Skeletal muscle satellite cell (primary cell): Measurements from ENCODE around the gene ZNF318.
"Not testable (repeated sequence)": the region's sequence is repeated elsewhere in the genome, so short reads cannot be mapped to it uniquely, and the experiment has no call there.

Experiments
- H3K27me3 ChIP-seq: 2 replicates; pipeline ENCODE4 v1.7.0; 2013; ENCODE audit warnings: low read length; ENCODE audit not compliant: control insufficient read depth, insufficient read depth
- H3K36me3 ChIP-seq: 2 replicates; pipeline ENCODE4 v1.7.0; 2013; ENCODE audit warnings: mild to moderate bottlenecking, control low read depth, low read length; ENCODE audit not compliant: insufficient read depth
- H3K4me1 ChIP-seq: 2 replicates; pipeline ENCODE4 v1.7.0; 2013; ENCODE audit warnings: low read length; ENCODE audit not compliant: control insufficient read depth, insufficient read depth
- H3K4me2 ChIP-seq: 2 replicates; pipeline ENCODE4 v1.7.0; 2013; ENCODE audit warnings: mild to moderate bottlenecking, low read length
- H3K4me3 ChIP-seq: 2 replicates; pipeline ENCODE4 v1.7.0; 2013; ENCODE audit warnings: low read length
- H3K9ac ChIP-seq: 2 replicates; pipeline ENCODE4 v1.7.0; 2013; ENCODE audit warnings: mild to moderate bottlenecking, low read depth, low read length, moderate library complexity
- H3K9me3 ChIP-seq: replicated peaks from 2 replicates; pipeline ENCODE4 v1.7.0; 2013; ENCODE audit warnings: mild to moderate bottlenecking, control low read depth, low read length

ZNF318 gene

GRCh38 chr6:43359831-43360230 lies 9.6 kb downstream of the ZNF318 start:
- H3K27me3 ChIP-seq: no peaks in the 10 kb centered on the region
- H3K4me3 ChIP-seq: no peak overlapping the region
- no peak overlapping the region for H3K4me2 ChIP-seq
- H3K36me3 ChIP-seq: peaks cover 48% of the 10 kb centered on the region
- no peak overlapping the region for H3K9ac ChIP-seq
- H3K4me1 ChIP-seq: peaks cover 7% of the 10 kb centered on the region
- H3K9me3 ChIP-seq: no peaks in the 10 kb centered on the region

GRCh38 chr6:43359381-43359780 lies 10.1 kb downstream of the ZNF318 start:
- H3K4me3 ChIP-seq: no peak overlapping the region
- H3K36me3 ChIP-seq: peaks cover 49% of the 10 kb centered on the region
- H3K4me1 ChIP-seq: peaks cover 7% of the 10 kb centered on the region
- H3K9me3 ChIP-seq: no peaks in the 10 kb centered on the region
- no peak overlapping the region for H3K9ac ChIP-seq
- H3K4me2 ChIP-seq: no peak overlapping the region
- no peaks in the 10 kb centered on the region for H3K27me3 ChIP-seq

- Histone ChIP-seq H3K4me3 (no peak overlapping the region), H3K36me3 (peaks cover 46% of the 10 kb centered on the region), H3K4me2 (no peak overlapping the region), H3K27me3 (no peaks in the 10 kb centered on the region), H3K9me3 (no peaks in the 10 kb centered on the region), H3K9ac (no peak overlapping the region), H3K4me1 (peaks cover 7% of the 10 kb centered on the region)
These were observed 13.4 kb downstream of the ZNF318 start for GRCh38 chr6:43355862-43356590.

- H3K36me3 ChIP-seq: peaks cover 54% of the 10 kb centered on the region
- H3K9me3 ChIP-seq, H3K4me3 ChIP-seq, H3K27me3 ChIP-seq, H3K4me2 ChIP-seq, H3K9ac ChIP-seq, H3K4me1 ChIP-seq: not testable (repeated sequence)
These were observed 17.5 kb downstream of the ZNF318 start for GRCh38 chr6:43351951-43352350.

DNA sequence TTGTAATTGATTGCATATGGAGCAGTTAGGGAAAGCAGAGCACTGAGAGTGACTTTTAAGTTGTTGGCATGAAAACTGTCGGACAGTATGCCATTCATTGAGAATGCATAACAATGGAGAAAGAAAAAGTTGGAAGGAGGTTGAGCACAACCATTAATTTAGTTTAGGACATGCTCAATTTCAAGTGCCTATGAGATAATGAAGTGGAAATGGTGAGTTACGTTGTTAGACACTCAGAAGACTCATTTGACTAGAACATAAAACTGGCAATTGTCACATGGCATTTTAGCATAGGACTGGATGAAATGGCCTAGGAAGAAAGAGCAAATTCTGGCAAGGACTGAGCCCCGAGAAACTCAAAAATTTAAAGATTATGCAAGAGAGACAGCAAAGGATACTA lies 22.0 kb downstream of the ZNF318 start:
- H3K4me3 ChIP-seq: no peak overlapping the region
- H3K9ac ChIP-seq: no peak overlapping the region
- no peaks in the 10 kb centered on the region for H3K4me1 ChIP-seq
- H3K9me3 ChIP-seq: no peaks in the 10 kb centered on the region
- no peak overlapping the region for H3K4me2 ChIP-seq
- no peaks in the 10 kb centered on the region for H3K27me3 ChIP-seq
- H3K36me3 ChIP-seq: peaks cover 46% of the 10 kb centered on the region

- Histone ChIP-seq H3K9me3 (no peaks in the 10 kb centered on the region), H3K4me2 (no peak overlapping the region), H3K4me3 (no peak overlapping the region), H3K36me3 (peaks cover 46% of the 10 kb centered on the region), H3K4me1 (no peaks in the 10 kb centered on the region), H3K27me3 (no peaks in the 10 kb centered on the region), H3K9ac (no peak overlapping the region)
These were observed 22.4 kb downstream of the ZNF318 start for GRCh38 chr6:43347021-43347420.

- not testable (repeated sequence) for H3K27me3 ChIP-seq, H3K4me3 ChIP-seq, H3K4me1 ChIP-seq, H3K4me2 ChIP-seq, H3K9me3 ChIP-seq, H3K9ac ChIP-seq
- peaks cover 51% of the 10 kb centered on the region for H3K36me3 ChIP-seq
These were observed 23.2 kb downstream of the ZNF318 start for GRCh38 chr6:43346243-43346642.

- H3K4me3 ChIP-seq: no peak overlapping the region
- no peaks in the 10 kb centered on the region for H3K9me3 ChIP-seq
- no peaks in the 10 kb centered on the region for H3K27me3 ChIP-seq
- no peak overlapping the region for H3K4me2 ChIP-seq
- H3K9ac ChIP-seq: no peak overlapping the region
- H3K36me3 ChIP-seq: peaks cover 62% of the 10 kb centered on the region
- H3K4me1 ChIP-seq: no peaks in the 10 kb centered on the region
These were observed 30.3 kb downstream of the ZNF318 start for GRCh38 chr6:43339168-43339567.

GRCh38 chr6:43338243-43338642 lies 31.2 kb downstream of the ZNF318 start:
- H3K4me3 ChIP-seq: no peak overlapping the region
- no peaks in the 10 kb centered on the region for H3K4me1 ChIP-seq
- peaks cover 58% of the 10 kb centered on the region for H3K36me3 ChIP-seq
- H3K27me3 ChIP-seq: no peaks in the 10 kb centered on the region
- no peak overlapping the region for H3K4me2 ChIP-seq
- H3K9me3 ChIP-seq: no peaks in the 10 kb centered on the region
- no peak overlapping the region for H3K9ac ChIP-seq

GRCh38 chr6:43336382-43336781 lies 33.1 kb downstream of the ZNF318 start:
- Histone ChIP-seq H3K36me3 (peaks cover 43% of the 10 kb centered on the region), H3K27me3 (no peaks in the 10 kb centered on the region), H3K4me1 (no peaks in the 10 kb centered on the region), H3K9ac (no peak overlapping the region), H3K9me3 (no peaks in the 10 kb centered on the region), H3K4me2 (no peak overlapping the region), H3K4me3 (no peak overlapping the region)

- H3K9ac ChIP-seq: no peak overlapping the region
- H3K4me3 ChIP-seq: no peak overlapping the region
- H3K4me2 ChIP-seq: no peak overlapping the region
- peaks cover 34% of the 10 kb centered on the region for H3K36me3 ChIP-seq
- no peaks in the 10 kb centered on the region for H3K4me1 ChIP-seq
- H3K9me3 ChIP-seq: no peaks in the 10 kb centered on the region
- no peaks in the 10 kb centered on the region for H3K27me3 ChIP-seq
These were observed 34.0 kb downstream of the ZNF318 start for GRCh38 chr6:43335469-43335868.

DNA sequence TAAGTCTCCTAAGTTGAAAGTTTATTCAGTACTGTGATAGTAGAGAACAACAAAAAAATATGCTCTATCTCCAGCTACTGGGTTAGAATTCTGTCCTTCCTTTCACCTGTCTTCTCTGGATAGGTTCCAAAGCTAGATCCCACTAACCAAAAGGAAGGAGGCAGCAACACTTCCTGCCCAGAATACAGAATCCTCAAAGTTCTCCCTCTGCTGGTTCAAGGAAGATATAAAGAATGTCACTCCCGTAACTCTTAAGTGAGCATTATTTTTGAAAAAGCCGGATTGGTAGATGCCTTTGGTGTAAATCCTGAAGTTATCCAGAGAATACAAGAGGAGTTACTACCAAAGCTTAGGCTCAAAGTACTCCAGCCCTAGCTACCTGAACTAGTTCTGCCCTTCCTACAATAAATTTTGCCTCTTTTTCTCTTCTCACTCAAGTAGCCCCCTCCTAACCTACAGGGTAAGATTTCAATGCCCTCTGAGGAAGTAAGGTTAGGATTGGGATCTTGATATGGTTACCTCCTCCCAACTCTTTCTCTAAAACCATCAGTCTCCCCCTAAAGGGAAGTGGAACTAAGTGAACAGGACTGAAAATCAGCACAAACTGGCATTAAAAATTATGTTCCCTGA lies 34.9 kb downstream of the ZNF318 start:
- Histone ChIP-seq H3K27me3 (no peaks in the 10 kb centered on the region), H3K4me2 (no peak overlapping the region), H3K9ac (no peak overlapping the region), H3K9me3 (no peaks in the 10 kb centered on the region), H3K36me3 (peaks cover 26% of the 10 kb centered on the region), H3K4me1 (no peaks in the 10 kb centered on the region), H3K4me3 (no peak overlapping the region)
